HG03025 (cell line): ENCODE measurements around the gene OTUD6A.

Experiments
- ATAC-seq: cut with Tn5 transposase; IDR thresholded peaks from one replicate; pipeline ENCODE4 v1.9.1; 2021; ENCODE audit warnings: mild to moderate bottlenecking, moderate library complexity; ENCODE audit not compliant: unreplicated experiment, low FRiP score

Gene OTUD6A

GRCh38 chrX:70062076-70062475 lies at the start of gene OTUD6A:
Gene OTUD6A (plus strand): TSS chrX:70062457. CDS start chrX:70062525, 68 bp downstream.
- ATAC-seq, result no peak

GRCh38 chrX:70012756-70013155 lies 49.5 kb upstream of the OTUD6A start:
- ATAC-seq, result no peak

- ATAC-seq, result no peak
These were observed 48.5 kb upstream of the OTUD6A start for GRCh38 chrX:70013466-70014381.

GRCh38 chrX:70016513-70016912 lies 45.7 kb upstream of the OTUD6A start:
- ATAC-seq, result no peak

- ATAC-seq, result no peak
These were observed 39.6 kb upstream of the OTUD6A start for GRCh38 chrX:70022616-70023015.

- ATAC-seq, result no peak
These were observed 36.8 kb upstream of the OTUD6A start for GRCh38 chrX:70025464-70025863.

- ATAC-seq, result no peak
These were observed 36.0 kb upstream of the OTUD6A start for GRCh38 chrX:70026112-70026850.

GRCh38 chrX:70026851-70027200 lies 35.4 kb upstream of the OTUD6A start:
- ATAC-seq, result no peak

GRCh38 chrX:70029863-70030262 lies 32.4 kb upstream of the OTUD6A start:
- no peak for ATAC-seq

GRCh38 chrX:70030301-70030767 lies 31.9 kb upstream of the OTUD6A start:
- no peak for ATAC-seq

- no peak for ATAC-seq
These were observed 29.5 kb upstream of the OTUD6A start for GRCh38 chrX:70032792-70033191.

GRCh38 chrX:70033348-70034051 lies 28.8 kb upstream of the OTUD6A start:
- no peak for ATAC-seq

- no peak for ATAC-seq
These were observed 27.6 kb upstream of the OTUD6A start for GRCh38 chrX:70034646-70035045.

GRCh38 chrX:70038515-70038914 lies 23.7 kb upstream of the OTUD6A start:
- ATAC-seq, result no peak

GRCh38 chrX:70038951-70039350 lies 23.3 kb upstream of the OTUD6A start:
- ATAC-seq, result no peak

GRCh38 chrX:70039758-70040157 lies 22.5 kb upstream of the OTUD6A start:
- no peak for ATAC-seq

GRCh38 chrX:70041993-70042392 lies 20.3 kb upstream of the OTUD6A start:
- no peak for ATAC-seq

- no peak for ATAC-seq
These were observed 19.6 kb upstream of the OTUD6A start for GRCh38 chrX:70042399-70043371.

- no peak for ATAC-seq
These were observed 18.6 kb upstream of the OTUD6A start for GRCh38 chrX:70043685-70044084.
